ENCODE measurements around the gene FERD3L. TPM values are rescaled to one million over a fixed set of nuclear protein-coding genes. Genes with fewer than 3 reads are reported as not detected.
"Not testable (repeated sequence)": the region's sequence is repeated elsewhere in the genome, so short reads cannot be mapped to it uniquely, and the experiment has no call there.

Gene FERD3L, protein sequence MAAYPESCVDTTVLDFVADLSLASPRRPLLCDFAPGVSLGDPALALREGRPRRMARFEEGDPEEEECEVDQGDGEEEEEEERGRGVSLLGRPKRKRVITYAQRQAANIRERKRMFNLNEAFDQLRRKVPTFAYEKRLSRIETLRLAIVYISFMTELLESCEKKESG
- polyA plus RNA-seq (2011; rRNA removed) (not detected in 2 replicates), polyA minus RNA-seq (2011; rRNA and poly(A)+ RNA removed) (not detected in 2 replicates)

DNA sequence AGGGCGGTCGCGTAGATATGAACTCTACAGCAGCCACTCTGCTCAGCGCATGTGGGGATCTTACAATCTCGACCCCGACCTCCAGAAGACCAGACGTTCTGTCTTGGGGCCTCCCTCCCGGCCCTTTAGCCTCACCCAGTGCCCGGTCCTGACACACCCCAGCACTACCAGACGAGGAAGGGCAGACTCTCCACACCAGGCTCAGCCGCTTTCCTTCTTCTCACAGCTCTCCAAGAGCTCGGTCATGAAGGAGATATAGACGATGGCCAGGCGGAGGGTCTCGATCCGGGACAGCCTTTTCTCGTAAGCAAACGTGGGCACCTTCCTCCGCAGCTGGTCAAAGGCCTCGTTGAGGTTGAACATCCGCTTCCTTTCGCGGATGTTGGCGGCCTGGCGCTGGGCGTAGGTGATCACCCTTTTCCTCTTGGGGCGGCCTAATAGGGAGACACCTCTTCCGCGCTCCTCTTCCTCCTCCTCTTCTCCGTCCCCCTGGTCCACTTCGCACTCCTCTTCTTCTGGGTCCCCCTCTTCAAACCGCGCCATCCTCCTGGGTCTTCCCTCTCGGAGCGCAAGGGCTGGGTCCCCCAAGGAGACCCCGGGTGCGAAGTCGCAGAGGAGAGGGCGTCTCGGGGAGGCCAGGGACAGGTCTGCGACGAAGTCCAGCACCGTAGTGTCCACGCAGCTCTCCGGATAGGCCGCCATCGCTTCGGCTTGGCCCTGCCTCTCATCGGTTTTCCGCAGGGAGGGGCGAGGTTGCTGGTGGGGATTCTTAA lies at the start of gene FERD3L:
FERD3L (minus strand) TSS at position 761 of the 773 bp plus-strand sequence; CDS start at position 702, 59 bp downstream.
- DNase-seq (ENCODE audit: low read depth), result no peak
- no peaks in the 10 kb centered on the region for H3K36me3 ChIP-seq (ENCODE audit: control insufficient read depth, insufficient read depth, low read length)
- ChIA-PET CTCF (interaction anchor here (1.3 kb wide), 1 partner anchor 14 kb away, joined by 3 read pairs; no protein-coding TSS in a partner anchor), POLR2A (no interaction called here)
- H3K27me3 ChIP-seq (ENCODE audit: control insufficient read depth, insufficient read depth, low read length), result peaks cover 16% of the 10 kb centered on the region
- H3K4me3 ChIP-seq (ENCODE audit: low read depth, low read length), result no peak within 1 kb of the TSS
- TF ChIP-seq, protein P1, sequence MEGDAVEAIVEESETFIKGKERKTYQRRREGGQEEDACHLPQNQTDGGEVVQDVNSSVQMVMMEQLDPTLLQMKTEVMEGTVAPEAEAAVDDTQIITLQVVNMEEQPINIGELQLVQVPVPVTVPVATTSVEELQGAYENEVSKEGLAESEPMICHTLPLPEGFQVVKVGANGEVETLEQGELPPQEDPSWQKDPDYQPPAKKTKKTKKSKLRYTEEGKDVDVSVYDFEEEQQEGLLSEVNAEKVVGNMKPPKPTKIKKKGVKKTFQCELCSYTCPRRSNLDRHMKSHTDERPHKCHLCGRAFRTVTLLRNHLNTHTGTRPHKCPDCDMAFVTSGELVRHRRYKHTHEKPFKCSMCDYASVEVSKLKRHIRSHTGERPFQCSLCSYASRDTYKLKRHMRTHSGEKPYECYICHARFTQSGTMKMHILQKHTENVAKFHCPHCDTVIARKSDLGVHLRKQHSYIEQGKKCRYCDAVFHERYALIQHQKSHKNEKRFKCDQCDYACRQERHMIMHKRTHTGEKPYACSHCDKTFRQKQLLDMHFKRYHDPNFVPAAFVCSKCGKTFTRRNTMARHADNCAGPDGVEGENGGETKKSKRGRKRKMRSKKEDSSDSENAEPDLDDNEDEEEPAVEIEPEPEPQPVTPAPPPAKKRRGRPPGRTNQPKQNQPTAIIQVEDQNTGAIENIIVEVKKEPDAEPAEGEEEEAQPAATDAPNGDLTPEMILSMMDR (IDR thresholded peaks at IDR 0.05; ENCODE audit: insufficient read depth, low read depth, low read length), result no peak

DNA sequence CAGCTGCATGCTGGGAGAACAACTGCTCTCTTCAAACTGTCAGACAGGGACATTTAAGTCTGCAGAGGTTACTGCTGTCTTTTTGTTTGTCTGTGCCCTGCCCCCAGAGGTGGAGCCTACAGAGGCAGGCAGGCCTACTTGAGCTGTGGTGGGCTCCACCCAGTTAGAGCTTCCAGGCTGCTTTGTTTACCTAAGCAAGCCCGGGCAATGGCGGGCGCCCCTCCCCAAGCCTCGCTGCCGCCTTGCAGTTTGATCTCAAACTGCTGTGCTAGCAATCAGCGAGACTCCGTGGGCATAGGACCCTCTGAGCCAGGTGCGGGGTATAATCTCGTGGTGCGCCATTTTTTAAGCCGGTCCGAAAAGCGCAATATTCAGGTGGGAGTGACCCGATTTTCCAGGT lies 49.2 kb upstream of the FERD3L start:
- H3K4me3 ChIP-seq (ENCODE audit: low read depth, low read length); POLR2A ChIA-PET; DNase-seq (ENCODE audit: low read depth); H3K27me3 ChIP-seq (ENCODE audit: control insufficient read depth, insufficient read depth, low read length); CTCF ChIA-PET; H3K36me3 ChIP-seq (ENCODE audit: control insufficient read depth, insufficient read depth, low read length): not testable (repeated sequence)

DNA sequence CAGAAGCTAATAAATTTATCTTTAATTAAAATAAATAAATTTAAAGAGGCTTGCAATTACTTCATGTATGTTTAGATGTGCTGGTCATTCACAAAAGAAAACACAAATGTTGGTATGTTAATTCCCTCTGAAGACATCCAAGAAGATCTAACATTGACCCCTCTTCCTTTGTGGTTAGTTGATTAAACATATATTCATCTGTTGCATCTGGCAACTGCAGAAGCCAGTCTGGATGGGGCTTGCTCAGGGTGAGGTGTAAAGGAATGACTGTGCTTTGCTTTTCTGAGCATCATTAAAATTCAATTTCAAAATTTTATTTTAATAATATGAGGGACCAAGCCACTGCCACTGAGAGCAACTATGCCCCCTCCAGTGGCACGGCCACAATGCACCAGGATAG lies 36.4 kb upstream of the FERD3L start:
- ChIA-PET CTCF (no interaction called here), POLR2A (no interaction called here)
- no peak overlapping the region for H3K4me3 ChIP-seq (ENCODE audit: low read depth, low read length)
- no peaks in the 10 kb centered on the region for H3K36me3 ChIP-seq (ENCODE audit: control insufficient read depth, insufficient read depth, low read length)
- TF ChIP-seq, protein P1 (IDR thresholded peaks at IDR 0.05; ENCODE audit: insufficient read depth, low read depth, low read length), result no peak
- no peak for DNase-seq (ENCODE audit: low read depth)
- no peaks in the 10 kb centered on the region for H3K27me3 ChIP-seq (ENCODE audit: control insufficient read depth, insufficient read depth, low read length)

DNA sequence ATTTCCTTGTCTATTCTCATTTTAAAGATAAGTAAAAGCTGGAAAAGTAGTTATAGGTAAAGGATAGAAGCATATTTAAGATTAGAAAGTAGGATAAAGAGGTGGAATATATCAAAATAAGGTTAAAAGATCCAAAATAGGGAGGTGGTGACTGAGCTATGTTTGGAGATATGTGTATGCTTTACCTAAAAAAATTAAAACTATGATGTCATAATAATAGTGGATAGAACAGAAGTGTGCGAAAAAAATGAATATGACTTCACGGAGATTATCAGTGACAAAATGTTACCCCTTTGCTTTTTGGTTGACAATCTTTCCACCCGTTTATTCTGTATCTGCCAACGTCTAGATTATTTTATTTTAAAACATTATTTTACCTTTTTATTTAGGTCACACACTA lies 33.4 kb upstream of the FERD3L start:
- no peak for DNase-seq (ENCODE audit: low read depth)
- TF ChIP-seq, protein P1 (IDR thresholded peaks at IDR 0.05; ENCODE audit: insufficient read depth, low read depth, low read length), result no peak
- Histone ChIP-seq H3K36me3 (ENCODE audit: control insufficient read depth, insufficient read depth, low read length) (no peaks in the 10 kb centered on the region), H3K27me3 (ENCODE audit: control insufficient read depth, insufficient read depth, low read length) (no peaks in the 10 kb centered on the region; the same call in 1 of the 2 replicates), H3K4me3 (ENCODE audit: low read depth, low read length) (no peak overlapping the region)
- POLR2A ChIA-PET, result no interaction called here
- CTCF ChIA-PET, result no interaction called here

DNA sequence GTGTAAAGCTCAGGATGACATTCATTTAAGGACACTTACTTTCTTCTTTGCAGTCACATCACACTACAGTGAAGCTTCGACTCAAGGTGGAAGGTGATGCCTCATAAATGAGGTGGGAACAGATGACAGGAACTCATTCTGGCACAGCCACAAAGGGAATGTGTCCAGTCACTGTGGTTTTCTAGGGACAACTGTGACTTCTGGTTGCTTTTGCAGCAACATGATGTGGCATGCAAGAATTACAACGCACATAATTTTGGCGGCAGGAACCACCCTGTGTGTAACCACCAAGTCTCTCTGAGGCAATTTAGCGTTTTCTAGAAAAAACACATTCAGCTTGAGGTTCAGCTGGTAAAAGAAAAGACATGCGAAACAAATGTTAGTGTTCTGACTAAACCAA lies 32.0 kb upstream of the FERD3L start:
- no peaks in the 10 kb centered on the region; the same call in 1 of the 2 replicates for H3K27me3 ChIP-seq (ENCODE audit: control insufficient read depth, insufficient read depth, low read length)
- POLR2A ChIA-PET, result no interaction called here
- H3K36me3 ChIP-seq (ENCODE audit: control insufficient read depth, insufficient read depth, low read length), result no peaks in the 10 kb centered on the region
- TF ChIP-seq, protein P1 (IDR thresholded peaks at IDR 0.05; ENCODE audit: insufficient read depth, low read depth, low read length), result no peak
- peak; percentile 1 for DNase-seq (ENCODE audit: low read depth)
- CTCF ChIA-PET, result no interaction called here
- no peak overlapping the region for H3K4me3 ChIP-seq (ENCODE audit: low read depth, low read length)
